Ascending aorta (tissue), 2 donors: ENCODE results near the gene RBM17. TPM values are rescaled to one million over a fixed set of nuclear protein-coding genes. Genes with fewer than 3 reads are reported as not detected.
"Not testable (repeated sequence)": the region's sequence is repeated elsewhere in the genome, so short reads cannot be mapped to it uniquely, and the experiment has no call there.

Experiments
- DNase-seq, 2 donors: peaks; one replicate each; pipeline ENCODE4 v3.0.0-alpha.2; 2019; ENCODE audit warnings: low spot score in 2 of 2
- H3K27ac ChIP-seq, 2 donors: fragments of 200-600 bp; sonication (generic); one replicate each; pipeline ENCODE4 v1.5.1; 2016 to 2017; ENCODE audit warnings: mild to moderate bottlenecking in 1 of 2
- H3K27me3 ChIP-seq: fragments of 200-600 bp; sonication (generic); one replicate; pipeline ENCODE4 v1.5.1; 2017
- H3K36me3 ChIP-seq, 2 donors: fragments of 200-600 bp; sonication (generic); one replicate each; pipeline ENCODE4 v1.5.1; 2016
- H3K4me1 ChIP-seq, 2 donors: fragments of 200-600 bp; sonication (generic); one replicate each; pipeline ENCODE4 v1.5.1; 2016 to 2017; ENCODE audit warnings: mild to moderate bottlenecking in 1 of 2
- H3K4me3 ChIP-seq, 2 donors: fragments of 200-600 bp; sonication (generic); one replicate each; pipeline ENCODE4 v1.5.1; 2016 to 2017; ENCODE audit warnings: mild to moderate bottlenecking in 1 of 2
- H3K9me3 ChIP-seq, 2 donors: fragments of 200-600 bp; sonication (generic); one replicate each; pipeline ENCODE4 v1.5.1; 2016
- CTCF ChIP-seq, 3 experiments: fragments of 200-600 bp in 2 of 3; fragments of 450-650 bp in 1 of 3; sonication (generic) in 2 of 3; IDR thresholded peaks; one replicate each; pipeline ENCODE4 v1.5.1; 2016 to 2019; ENCODE audit warnings: antibody characterized with exemption in 3 of 3, mild to moderate bottlenecking in 1 of 3, moderate library complexity in 1 of 3
- intact Hi-C: fragments of 100-400 bp; cut with DNase I; formaldehyde crosslinking; loops from one replicate; pipeline ENCODE4 v1.15.1; 2023
- total RNA-seq: library from RNA; depleted of rRNA; stranded (reverse); fragments of >200 nt; gene quantifications from one replicate; pipeline ENCODE4 v1.1.0, GENCODE V29; 2016

Gene RBM17
- 22.7 TPM for total RNA-seq

GRCh38 chr10:6088721-6089333, at the start of gene RBM17:
TSS of gene RBM17 (plus strand) at chr10:6089034. CDS start at chr10:6097066, 8,032 bp downstream.
- peak; percentile 86 to 99 for DNase-seq
- TF ChIP-seq CTCF (IDR thresholded peaks at IDR 0.05) = peak; percentile 99 to 100 (median 100)
- peak within 1 kb of the TSS; percentile 71 to 84 for H3K27ac ChIP-seq
- peak within 1 kb of the TSS; percentile 71 to 96 for H3K4me3 ChIP-seq
- intact Hi-C loops = loop anchor here (1.0 to 2.0 kb wide), 5 partner anchors 114 to 312 kb away; partner anchors contain the start of genes FBH1, GDI2 and PFKFB3
- H3K4me1 ChIP-seq = peaks cover 4 to 27% of the 10 kb centered on the region in 2 donors
- no peaks in the 10 kb centered on the region for H3K27me3 ChIP-seq
- no peaks in the 10 kb centered on the region for H3K36me3 ChIP-seq
- H3K9me3 ChIP-seq = no peaks in the 10 kb centered on the region

GRCh38 chr10:6039711-6040110, 49.1 kb upstream of the RBM17 start:
- TF ChIP-seq CTCF (IDR thresholded peaks at IDR 0.05) = no peak
- no peaks in the 10 kb centered on the region for H3K9me3 ChIP-seq
- H3K4me3 ChIP-seq = no peak overlapping the region
- no peaks in the 10 kb centered on the region for H3K36me3 ChIP-seq
- H3K4me1 ChIP-seq = no peaks in the 10 kb centered on the region
- H3K27ac ChIP-seq = no peak overlapping the region
- intact Hi-C loops = no loop called here
- no peak for DNase-seq
- no peaks in the 10 kb centered on the region for H3K27me3 ChIP-seq

- H3K36me3 ChIP-seq = no peaks in the 10 kb centered on the region
- no peak for TF ChIP-seq CTCF (IDR thresholded peaks at IDR 0.05)
- no peaks in the 10 kb centered on the region for H3K27me3 ChIP-seq
- H3K4me3 ChIP-seq = no peak overlapping the region
- no peaks in the 10 kb centered on the region for H3K9me3 ChIP-seq
- DNase-seq = no peak
- H3K4me1 ChIP-seq = no peaks in the 10 kb centered on the region
- no peak overlapping the region for H3K27ac ChIP-seq
- intact Hi-C loops = no loop called here
These were observed 48.6 kb upstream of the RBM17 start for GRCh38 chr10:6040205-6040604.

- H3K4me1 ChIP-seq, DNase-seq, H3K9me3 ChIP-seq, H3K4me3 ChIP-seq, H3K27ac ChIP-seq, H3K36me3 ChIP-seq, H3K27me3 ChIP-seq, intact Hi-C loops: not testable (repeated sequence)
These were observed 45.5 kb upstream of the RBM17 start for GRCh38 chr10:6043377-6043776.

- intact Hi-C loops = no loop called here
- Histone ChIP-seq H3K27me3 (no peaks in the 10 kb centered on the region), H3K9me3 (no peaks in the 10 kb centered on the region), H3K27ac (no peak overlapping the region), H3K4me1 (no peaks in the 10 kb centered on the region), H3K36me3 (no peaks in the 10 kb centered on the region), H3K4me3 (no peak overlapping the region)
- DNase-seq = no peak
- no peak for TF ChIP-seq CTCF (IDR thresholded peaks at IDR 0.05)
These were observed 44.8 kb upstream of the RBM17 start for GRCh38 chr10:6044060-6044459.

GRCh38 chr10:6044751-6045313, 44.0 kb upstream of the RBM17 start:
- DNase-seq = peak in 1 of 2 donors; percentile 41
- Histone ChIP-seq H3K4me1 (no peaks in the 10 kb centered on the region), H3K27ac (no peak overlapping the region), H3K9me3 (no peaks in the 10 kb centered on the region), H3K27me3 (no peaks in the 10 kb centered on the region), H3K36me3 (no peaks in the 10 kb centered on the region), H3K4me3 (no peak overlapping the region)
- TF ChIP-seq CTCF (IDR thresholded peaks at IDR 0.05) = no peak
- intact Hi-C loops = no loop called here
